ENCODE results near the gene MSI2.

DNA sequence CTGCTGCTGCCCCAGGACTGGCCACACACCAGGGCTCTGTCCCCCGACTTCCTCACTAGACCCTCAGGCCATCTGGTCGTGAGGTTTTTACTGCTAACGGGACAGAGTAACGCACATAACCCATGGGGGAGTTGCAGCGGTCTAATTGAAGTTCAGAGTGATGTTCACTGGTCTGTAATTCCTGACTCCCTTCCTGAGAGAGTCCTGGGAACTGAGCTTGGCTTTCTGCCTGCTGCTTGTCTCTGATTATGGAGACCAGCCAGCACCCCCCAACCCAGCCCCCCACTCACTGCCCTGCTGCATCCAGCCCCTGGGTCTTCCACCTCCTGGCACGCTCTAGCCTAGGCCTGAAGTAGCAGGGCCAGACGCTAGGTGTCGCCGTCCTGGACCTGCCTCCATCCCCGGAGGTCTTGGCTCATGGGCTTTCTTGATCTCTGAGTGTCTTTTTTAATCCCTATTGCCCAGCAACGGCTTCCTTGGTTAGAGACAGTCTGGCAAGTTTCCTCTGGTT lies 295.8 kb downstream of the MSI2 start:
- TF ChIP-seq, protein P1, sequence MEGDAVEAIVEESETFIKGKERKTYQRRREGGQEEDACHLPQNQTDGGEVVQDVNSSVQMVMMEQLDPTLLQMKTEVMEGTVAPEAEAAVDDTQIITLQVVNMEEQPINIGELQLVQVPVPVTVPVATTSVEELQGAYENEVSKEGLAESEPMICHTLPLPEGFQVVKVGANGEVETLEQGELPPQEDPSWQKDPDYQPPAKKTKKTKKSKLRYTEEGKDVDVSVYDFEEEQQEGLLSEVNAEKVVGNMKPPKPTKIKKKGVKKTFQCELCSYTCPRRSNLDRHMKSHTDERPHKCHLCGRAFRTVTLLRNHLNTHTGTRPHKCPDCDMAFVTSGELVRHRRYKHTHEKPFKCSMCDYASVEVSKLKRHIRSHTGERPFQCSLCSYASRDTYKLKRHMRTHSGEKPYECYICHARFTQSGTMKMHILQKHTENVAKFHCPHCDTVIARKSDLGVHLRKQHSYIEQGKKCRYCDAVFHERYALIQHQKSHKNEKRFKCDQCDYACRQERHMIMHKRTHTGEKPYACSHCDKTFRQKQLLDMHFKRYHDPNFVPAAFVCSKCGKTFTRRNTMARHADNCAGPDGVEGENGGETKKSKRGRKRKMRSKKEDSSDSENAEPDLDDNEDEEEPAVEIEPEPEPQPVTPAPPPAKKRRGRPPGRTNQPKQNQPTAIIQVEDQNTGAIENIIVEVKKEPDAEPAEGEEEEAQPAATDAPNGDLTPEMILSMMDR (IDR thresholded peaks at IDR 0.05; ENCODE audit: insufficient read depth, low read length, poor library complexity, severe bottlenecking): peak; percentile 91
- no peak for TF ChIP-seq EZH2phosphoT487 (conservative IDR thresholded peaks at IDR 0.05; ENCODE audit: low read length)

Measured in SU-DHL-6 (cell line).